Measurements from ENCODE around the gene PURA.

PURA gene

DNA sequence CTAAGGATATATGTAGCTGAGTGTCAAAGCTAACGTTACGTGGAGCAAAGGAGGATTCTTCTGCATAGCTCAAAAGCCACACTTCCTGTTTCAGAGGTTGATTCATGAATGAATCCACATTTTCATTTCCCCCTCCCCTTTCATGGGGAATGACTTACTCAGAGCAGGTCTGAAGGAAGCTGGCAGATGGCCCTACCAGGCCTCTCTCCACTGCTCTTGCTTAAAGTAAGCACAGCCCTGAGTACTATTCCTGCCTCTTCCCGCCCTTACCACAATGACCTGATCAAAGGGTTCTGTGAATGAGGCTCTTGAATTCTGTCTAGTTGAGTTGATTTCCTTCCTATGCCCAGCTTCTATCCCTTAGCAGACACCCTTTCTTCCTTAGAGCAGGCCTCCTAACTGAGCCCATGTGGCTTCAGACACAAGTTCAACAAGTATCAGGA is 18.1 kb downstream of the PURA start:
- no peak for DNase-seq (ENCODE audit: low spot score)
- in situ Hi-C loops (cut with MboI; ENCODE audit: low sequenced_read_pairs, unreplicated experiment) = no loop called here

DNA sequence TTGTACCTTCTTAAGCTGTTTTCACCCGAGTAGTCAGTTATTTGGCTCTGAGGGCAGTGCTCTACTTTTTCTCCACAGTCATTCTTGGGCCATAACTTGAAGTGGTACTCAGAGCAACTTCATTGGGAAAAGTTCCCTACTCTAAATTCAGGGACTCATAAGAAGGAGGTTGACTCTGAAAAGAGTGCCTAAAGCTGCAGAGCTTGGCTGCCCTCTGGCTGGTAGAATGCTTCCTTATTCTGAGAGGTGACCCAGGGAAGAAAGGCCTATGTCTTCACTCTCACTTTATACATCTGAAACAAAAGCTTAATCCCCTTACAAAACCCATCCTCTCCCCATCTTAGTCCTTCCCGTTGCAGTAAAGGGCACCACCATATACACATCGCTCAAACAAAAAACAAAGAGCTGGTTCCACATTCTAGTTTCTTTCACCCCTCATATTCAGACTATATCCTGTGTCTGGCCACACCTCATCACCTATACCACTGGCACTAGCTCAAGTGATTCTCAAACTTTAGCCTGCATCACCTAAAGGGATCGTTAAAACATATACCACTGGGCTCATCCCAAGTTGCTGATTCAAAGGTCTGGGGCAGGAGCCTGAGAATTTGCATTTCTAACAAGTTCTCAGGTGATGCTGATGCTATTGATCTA is 19.7 kb downstream of the PURA start:
- in situ Hi-C loops (cut with MboI; ENCODE audit: low sequenced_read_pairs, unreplicated experiment) = no loop called here
- DNase-seq (ENCODE audit: low spot score) = no peak
- TF ChIP-seq, protein P1, sequence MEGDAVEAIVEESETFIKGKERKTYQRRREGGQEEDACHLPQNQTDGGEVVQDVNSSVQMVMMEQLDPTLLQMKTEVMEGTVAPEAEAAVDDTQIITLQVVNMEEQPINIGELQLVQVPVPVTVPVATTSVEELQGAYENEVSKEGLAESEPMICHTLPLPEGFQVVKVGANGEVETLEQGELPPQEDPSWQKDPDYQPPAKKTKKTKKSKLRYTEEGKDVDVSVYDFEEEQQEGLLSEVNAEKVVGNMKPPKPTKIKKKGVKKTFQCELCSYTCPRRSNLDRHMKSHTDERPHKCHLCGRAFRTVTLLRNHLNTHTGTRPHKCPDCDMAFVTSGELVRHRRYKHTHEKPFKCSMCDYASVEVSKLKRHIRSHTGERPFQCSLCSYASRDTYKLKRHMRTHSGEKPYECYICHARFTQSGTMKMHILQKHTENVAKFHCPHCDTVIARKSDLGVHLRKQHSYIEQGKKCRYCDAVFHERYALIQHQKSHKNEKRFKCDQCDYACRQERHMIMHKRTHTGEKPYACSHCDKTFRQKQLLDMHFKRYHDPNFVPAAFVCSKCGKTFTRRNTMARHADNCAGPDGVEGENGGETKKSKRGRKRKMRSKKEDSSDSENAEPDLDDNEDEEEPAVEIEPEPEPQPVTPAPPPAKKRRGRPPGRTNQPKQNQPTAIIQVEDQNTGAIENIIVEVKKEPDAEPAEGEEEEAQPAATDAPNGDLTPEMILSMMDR (IDR thresholded peaks at IDR 0.05; ENCODE audit: borderline replicate concordance, control extremely low read depth, extremely low read depth, insufficient read depth, missing control alignments) = no peak

More for the DNA sequence above, 18.1 kb downstream of the PURA start:
- TF ChIP-seq, protein P1 (IDR thresholded peaks at IDR 0.05; ENCODE audit: borderline replicate concordance, control extremely low read depth, extremely low read depth, insufficient read depth, missing control alignments) = no peak

DNA sequence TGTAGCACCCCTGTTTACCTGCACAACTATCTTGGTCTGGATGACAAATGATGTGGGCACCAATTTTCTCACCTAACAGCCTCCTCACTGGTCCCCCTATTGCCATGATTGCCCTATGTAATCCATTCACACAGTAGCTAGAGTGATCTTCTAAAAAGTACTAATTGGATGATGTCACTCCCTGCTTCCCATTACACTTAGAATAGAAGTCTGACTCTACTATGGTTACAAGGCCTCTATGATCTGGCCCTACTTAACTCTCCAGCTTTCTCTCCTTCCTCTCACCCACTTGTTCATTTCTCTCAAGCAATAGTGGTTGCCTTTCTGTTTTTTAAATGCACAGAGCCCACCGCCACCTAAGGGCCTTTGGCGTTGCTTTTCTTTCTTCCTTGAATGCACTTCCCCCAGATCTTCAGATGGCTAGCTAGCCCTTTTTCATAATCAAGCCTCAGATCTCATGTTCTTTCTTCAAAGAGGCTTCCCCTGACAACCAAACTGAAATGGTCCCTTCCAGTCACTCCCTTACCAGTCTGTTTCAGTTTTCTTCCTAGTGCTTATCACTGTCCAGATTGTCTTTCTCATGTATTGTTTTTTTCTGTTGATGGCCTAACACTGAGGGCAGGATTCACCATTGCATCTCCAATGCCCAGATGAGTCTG is 20.5 kb downstream of the PURA start:
- in situ Hi-C loops (cut with MboI; ENCODE audit: low sequenced_read_pairs, unreplicated experiment) = no loop called here

DNA sequence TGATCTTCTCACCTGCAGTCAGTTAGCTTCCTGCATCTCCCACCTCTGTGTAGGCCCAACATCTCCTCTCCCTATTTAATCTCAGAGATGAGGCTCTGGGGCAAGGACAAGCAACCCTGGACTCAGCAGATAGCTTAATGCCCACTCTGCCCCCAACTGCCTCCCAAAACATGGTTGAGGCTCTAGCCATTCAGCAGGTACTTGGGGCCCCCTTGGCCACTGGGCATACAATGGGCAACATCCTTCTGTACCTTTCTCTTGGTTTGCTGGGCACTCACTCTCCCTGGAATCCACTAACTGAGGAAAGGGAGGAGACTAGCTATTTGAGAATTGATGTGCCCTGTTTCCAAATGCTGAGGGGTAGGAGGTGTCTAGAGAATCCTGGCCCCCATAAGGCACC is 21.2 kb downstream of the PURA start:
- TF ChIP-seq, protein P1 (IDR thresholded peaks at IDR 0.05; ENCODE audit: borderline replicate concordance, control extremely low read depth, extremely low read depth, insufficient read depth, missing control alignments) = no peak
- no peak for DNase-seq (ENCODE audit: low spot score)
- in situ Hi-C loops (cut with MboI; ENCODE audit: low sequenced_read_pairs, unreplicated experiment) = no loop called here

More for the DNA sequence above, 20.5 kb downstream of the PURA start:
- TF ChIP-seq, protein P1 (IDR thresholded peaks at IDR 0.05; ENCODE audit: borderline replicate concordance, control extremely low read depth, extremely low read depth, insufficient read depth, missing control alignments) = no peak
- DNase-seq (ENCODE audit: low spot score) = no peak

DNA sequence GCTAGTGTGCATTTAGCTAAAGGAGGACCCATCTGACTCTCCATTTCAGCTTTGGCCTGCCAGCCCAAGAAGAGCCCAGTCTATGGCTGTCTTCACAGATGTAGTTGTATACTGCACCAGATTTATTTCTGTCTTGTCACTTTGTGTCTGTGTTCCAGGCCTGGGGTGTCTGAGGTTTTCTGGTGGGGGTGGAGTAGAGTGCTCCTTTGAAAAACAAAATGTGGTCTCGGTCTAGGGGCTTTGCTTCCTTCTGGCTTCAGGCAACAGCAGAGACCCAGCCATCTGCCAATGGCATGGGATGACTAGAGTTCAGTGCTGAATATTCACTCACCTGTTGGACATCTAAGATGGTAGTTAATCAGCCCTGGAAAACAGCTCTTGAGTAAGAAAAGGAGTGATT is 22.7 kb downstream of the PURA start:
- DNase-seq (ENCODE audit: low spot score) = no peak
- in situ Hi-C loops (cut with MboI; ENCODE audit: low sequenced_read_pairs, unreplicated experiment) = no loop called here
- TF ChIP-seq, protein P1 (IDR thresholded peaks at IDR 0.05; ENCODE audit: borderline replicate concordance, control extremely low read depth, extremely low read depth, insufficient read depth, missing control alignments) = no peak

DNA sequence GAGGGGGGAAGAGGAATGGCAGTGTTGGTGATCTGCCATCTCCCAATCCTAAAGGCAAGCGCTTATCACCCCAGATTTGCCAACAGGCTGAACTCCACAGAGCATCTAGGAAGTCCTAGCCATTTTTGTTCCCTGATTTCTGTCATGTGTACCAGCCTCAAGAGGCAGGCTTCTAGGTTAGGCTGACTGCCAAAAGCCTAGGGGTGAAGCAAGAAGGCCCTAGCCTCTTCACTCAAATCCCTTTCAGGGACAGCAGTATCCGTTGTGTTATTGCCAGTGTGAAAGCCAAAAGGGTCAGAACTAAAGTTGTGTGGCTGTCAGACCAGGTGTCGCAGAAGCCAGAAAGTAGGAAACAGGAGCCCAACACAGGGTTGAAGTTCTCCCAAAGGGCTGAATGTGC is 26.5 kb downstream of the PURA start:
- TF ChIP-seq, protein P1 (IDR thresholded peaks at IDR 0.05; ENCODE audit: borderline replicate concordance, control extremely low read depth, extremely low read depth, insufficient read depth, missing control alignments) = no peak
- DNase-seq (ENCODE audit: low spot score) = no peak
- in situ Hi-C loops (cut with MboI; ENCODE audit: low sequenced_read_pairs, unreplicated experiment) = no loop called here

Data from GM13976 (cell line).